OCI-LY3 (cell line): ENCODE measurements around the gene KCNMB1.

Experiments used
- CTCF ChIP-seq: fragments of 200-600, 300-600 bp; sonication (generic); IDR thresholded peaks from 2 replicates; pipeline ENCODE4 v1.5.1; 2014; ENCODE audit warnings: antibody characterized with exemption, low read length, low read depth
- EZH2phosphoT487 ChIP-seq: fragments of 200-600 bp; shearing (Covaris generic); IDR thresholded peaks from 2 replicates; pipeline ENCODE4 v1.6.1; 2018; ENCODE audit warnings: antibody characterized with exemption, mixed run types, low read depth

DNA sequence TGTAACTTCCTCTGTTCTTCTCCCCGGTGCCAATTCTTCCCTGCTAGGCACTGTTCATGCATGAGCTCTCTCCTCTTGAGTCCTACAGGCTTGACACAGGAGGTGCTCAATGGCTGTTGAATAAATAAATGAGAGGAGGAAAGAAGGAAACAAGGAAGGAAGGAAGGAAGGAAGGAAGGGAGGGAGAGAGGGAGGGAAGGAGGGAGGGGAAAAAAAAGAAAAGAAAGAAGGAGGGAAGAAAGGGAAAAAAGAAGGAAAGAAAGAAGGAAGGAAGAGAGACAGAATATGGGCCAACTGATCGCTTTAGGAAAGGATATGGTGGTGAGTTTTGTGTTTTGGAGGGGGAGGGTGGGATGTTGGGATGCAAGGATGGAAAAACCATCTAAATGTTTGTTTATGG lies 6.4 kb downstream of the KCNMB1 start:
- TF ChIP-seq CTCF, result no peak
- no peak for TF ChIP-seq EZH2phosphoT487
